SK-N-MC (cell line): ENCODE data around the gene FARS2.
A peak's percentile ranks its signal among the peaks of the same experiment; 100 is the strongest.
"Not testable (repeated sequence)": the region's sequence is repeated elsewhere in the genome, so short reads cannot be mapped to it uniquely, and the experiment has no call there.

ENCODE experiments used
- DNase-seq: peaks from one replicate; pipeline ENCODE4 v3.0.0-alpha.2; 2011; ENCODE audit warnings: low read depth, low spot score
- H3K27ac ChIP-seq: fragments of 200-600 bp; sonication (generic); 2 replicates; pipeline ENCODE4 v1.5.1; 2016; ENCODE audit warnings: mixed run types
- H3K36me3 ChIP-seq: fragments of 200-600 bp; sonication (generic); 2 replicates; pipeline ENCODE4 v1.6.1; 2017; ENCODE audit warnings: antibody characterized with exemption, low read length, mixed read lengths; ENCODE audit not compliant: insufficient read depth
- H3K4me3 ChIP-seq: fragments of 200-600 bp; sonication (generic); 2 replicates; pipeline ENCODE4 v1.5.1; 2016
- H3K9ac ChIP-seq: fragments of 200-600 bp; sonication (generic); 2 replicates; pipeline ENCODE4 v1.8.0; 2017; ENCODE audit warnings: mixed run types, mixed read lengths; ENCODE audit not compliant: insufficient read length
- H3K9me3 ChIP-seq: fragments of 200-600 bp; sonication (generic); 2 replicates; pipeline ENCODE4 v1.6.1; 2017; ENCODE audit warnings: low read depth, mild to moderate bottlenecking, antibody characterized with exemption, low read length, moderate library complexity, mixed read lengths
- EZH2 ChIP-seq: fragments of 200-600 bp; sonication (generic); IDR thresholded peaks from one replicate; pipeline ENCODE4 v1.6.1; 2017; ENCODE audit warnings: antibody characterized with exemption
- FOXP2 ChIP-seq: optimal IDR thresholded peaks from 2 replicates; pipeline ENCODE3; 2011; ENCODE audit warnings: mild to moderate bottlenecking, moderate library complexity; ENCODE audit not compliant: insufficient read depth; ENCODE audit errors: extremely low read length, control extremely low read depth
- POLR2AphosphoS5 ChIP-seq: IDR thresholded peaks from 2 replicates; pipeline ENCODE4 v1.6.1; 2012; ENCODE audit warnings: mild to moderate bottlenecking, low read depth, low read length, borderline replicate concordance

The FARS2 gene

GRCh38 chr6:5684320-5685053 is 423.2 kb downstream of the FARS2 start:
- H3K9ac ChIP-seq, result no peak overlapping the region
- no peaks in the 10 kb centered on the region for H3K36me3 ChIP-seq
- no peaks in the 10 kb centered on the region for H3K9me3 ChIP-seq
- H3K4me3 ChIP-seq, result no peak overlapping the region
- no peak for TF ChIP-seq EZH2
- no peak for TF ChIP-seq POLR2AphosphoS5
- no peak for TF ChIP-seq FOXP2
- H3K27ac ChIP-seq, result no peak overlapping the region
- no peak for DNase-seq

GRCh38 chr6:5693225-5694145 is 432.2 kb downstream of the FARS2 start:
- Histone ChIP-seq H3K27ac (no peak overlapping the region), H3K9me3 (no peaks in the 10 kb centered on the region), H3K36me3 (no peaks in the 10 kb centered on the region), H3K4me3 (no peak overlapping the region), H3K9ac (no peak overlapping the region)
- no peak for DNase-seq
- TF ChIP-seq FOXP2 (no peak), POLR2AphosphoS5 (no peak), EZH2 (no peak)

DNA sequence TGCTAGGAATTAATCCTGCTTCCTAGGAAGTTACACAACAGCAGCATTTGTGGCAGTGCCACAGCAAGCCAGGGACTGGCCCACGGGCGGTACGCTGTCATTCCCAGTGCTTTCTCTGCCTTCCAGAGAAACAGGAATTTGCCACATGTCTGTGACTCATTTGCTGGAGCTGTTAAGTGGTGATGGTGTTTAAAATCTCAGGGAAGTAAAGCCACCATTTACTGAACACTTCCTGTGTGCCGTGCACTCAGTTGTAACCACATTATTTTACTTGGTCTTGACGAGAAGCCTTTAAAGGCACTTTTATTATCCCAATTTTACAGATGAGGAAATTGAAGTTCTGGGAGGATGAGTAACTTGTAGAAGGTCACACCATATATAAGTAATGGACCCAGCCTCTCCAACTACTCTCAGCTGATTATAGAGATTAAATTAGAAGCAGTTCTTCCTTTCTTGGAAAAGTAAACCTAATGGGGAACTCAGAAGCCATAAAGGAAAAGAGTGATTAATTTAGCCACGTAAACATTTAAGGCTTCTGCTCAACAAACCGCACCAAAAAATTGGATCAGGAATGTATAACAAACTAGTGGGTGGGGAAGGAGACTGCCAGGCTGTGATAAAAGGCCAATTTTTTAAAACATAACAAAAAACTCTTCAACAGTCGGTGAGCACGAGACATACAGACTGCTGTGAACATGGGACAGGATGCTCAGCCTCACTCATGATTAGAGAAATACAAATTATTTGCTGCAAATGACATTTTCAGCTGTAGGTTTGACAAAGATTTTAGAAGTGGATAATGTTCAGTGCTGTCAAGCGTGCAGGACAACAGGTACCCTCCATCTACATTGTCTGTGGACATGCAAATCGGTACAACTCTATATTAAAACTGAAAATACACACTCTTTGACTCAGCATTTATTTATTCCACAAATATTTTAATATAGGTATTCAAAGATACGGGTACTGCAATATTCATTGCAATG is 434.2 kb downstream of the FARS2 start:
- peak; percentile 58 for DNase-seq
- H3K4me3 ChIP-seq, result peak overlapping the region; percentile 29; the same call in 1 of the 2 replicates

DNA sequence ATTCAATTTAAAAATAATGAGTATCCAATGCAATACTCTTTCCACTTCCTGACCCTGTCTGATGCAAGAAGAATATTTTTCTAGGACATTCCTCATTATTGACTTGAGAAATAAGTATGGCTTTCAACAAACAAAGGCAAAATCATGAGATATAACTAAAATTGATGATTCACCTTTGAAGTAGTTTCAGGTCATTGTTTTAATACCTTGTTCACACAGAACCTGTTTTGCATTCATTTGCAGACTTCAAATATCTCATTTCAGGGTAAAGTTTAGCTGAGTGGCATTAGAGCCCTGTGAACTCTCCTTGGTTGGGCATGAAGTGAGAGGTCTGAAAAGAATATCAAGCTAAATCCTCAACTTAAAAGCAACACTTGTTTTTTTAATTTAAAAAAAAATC is 436.2 kb downstream of the FARS2 start:
- Histone ChIP-seq H3K27ac (no peak overlapping the region), H3K36me3 (no peaks in the 10 kb centered on the region), H3K9ac (no peak overlapping the region), H3K9me3 (no peaks in the 10 kb centered on the region), H3K4me3 (no peak overlapping the region)
- no peak for DNase-seq
- TF ChIP-seq EZH2, result no peak
- no peak for TF ChIP-seq FOXP2
- TF ChIP-seq POLR2AphosphoS5, result no peak

More for the DNA sequence above, 434.2 kb downstream of the FARS2 start:
- TF ChIP-seq POLR2AphosphoS5 (no peak), EZH2 (no peak), FOXP2 (no peak)
- Histone ChIP-seq H3K36me3 (no peaks in the 10 kb centered on the region), H3K9me3 (no peaks in the 10 kb centered on the region), H3K27ac (peak overlapping the region; percentile 75), H3K9ac (no peak overlapping the region)

- Histone ChIP-seq H3K36me3 (no peaks in the 10 kb centered on the region), H3K9ac (no peak overlapping the region), H3K4me3 (no peak overlapping the region), H3K27ac (no peak overlapping the region), H3K9me3 (no peaks in the 10 kb centered on the region)
- TF ChIP-seq FOXP2 (no peak), EZH2 (no peak), POLR2AphosphoS5 (no peak)
- no peak for DNase-seq
Measured at GRCh38 chr6:5698318-5698717, 437.0 kb downstream of the FARS2 start.

DNA sequence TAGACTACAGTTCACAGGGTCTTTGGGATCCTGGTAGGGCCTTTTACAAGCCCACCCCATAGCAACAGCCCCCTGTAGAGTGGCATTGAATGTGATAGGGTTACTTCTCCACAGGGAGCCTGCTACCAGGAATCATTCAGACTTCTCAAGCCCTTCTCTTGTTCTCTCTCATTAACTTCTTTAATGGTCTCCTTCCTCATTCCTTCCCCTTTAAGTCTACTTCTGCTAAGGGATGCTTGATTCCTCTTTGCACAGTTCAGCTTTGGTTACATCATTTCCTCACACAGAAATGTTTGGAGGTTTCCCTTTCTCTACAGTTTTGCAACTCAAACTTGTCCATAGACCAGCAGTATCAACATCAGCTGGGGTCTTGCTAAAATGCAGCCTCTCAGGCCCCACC is 437.8 kb downstream of the FARS2 start:
- not testable (repeated sequence) for H3K4me3 ChIP-seq, H3K27ac ChIP-seq, H3K36me3 ChIP-seq, H3K9ac ChIP-seq, DNase-seq, H3K9me3 ChIP-seq

DNA sequence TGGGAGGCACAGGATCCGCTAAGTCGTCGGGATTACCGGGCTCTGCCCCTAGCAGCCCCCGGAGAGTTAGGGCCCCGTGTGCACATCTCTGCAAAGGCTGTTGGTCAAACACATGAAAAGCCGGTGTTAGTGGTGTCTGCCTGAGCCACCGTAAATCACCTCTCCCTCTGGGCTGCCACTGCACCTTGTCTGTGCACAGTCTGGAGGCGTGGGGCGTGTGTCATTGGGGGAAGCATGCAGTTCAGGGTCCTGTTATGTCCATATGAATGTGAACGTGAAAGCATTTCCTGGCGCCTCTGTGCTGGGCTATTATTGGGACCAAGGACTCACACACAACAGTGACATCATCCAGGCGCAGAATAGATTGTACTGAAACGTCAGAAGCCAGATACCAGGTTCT is 439.9 kb downstream of the FARS2 start:
- H3K4me3 ChIP-seq, result no peak overlapping the region
- no peaks in the 10 kb centered on the region for H3K9me3 ChIP-seq
- H3K36me3 ChIP-seq, result no peaks in the 10 kb centered on the region
- TF ChIP-seq FOXP2 (no peak), EZH2 (no peak), POLR2AphosphoS5 (no peak)
- H3K27ac ChIP-seq, result no peak overlapping the region
- no peak for DNase-seq
- no peak overlapping the region for H3K9ac ChIP-seq

- Histone ChIP-seq H3K9me3 (no peaks in the 10 kb centered on the region), H3K27ac (no peak overlapping the region), H3K4me3 (no peak overlapping the region), H3K9ac (no peak overlapping the region), H3K36me3 (no peaks in the 10 kb centered on the region)
- no peak for DNase-seq
- TF ChIP-seq EZH2, result no peak
- no peak for TF ChIP-seq POLR2AphosphoS5
- TF ChIP-seq FOXP2, result no peak
Measured at GRCh38 chr6:5704708-5705107, 443.4 kb downstream of the FARS2 start.
